Stimulated activated CD4-positive, alpha-beta T cell treated with anti-CD3 and anti-CD28 coated beads, Interleukin-1b, Interleukin-23, amount 100 ng/mL, for 48 hours (primary cell): Measurements from ENCODE around the gene GMCL2.

Experiments used
- DNase-seq: peaks from one replicate; pipeline ENCODE4 v3.0.0-alpha.2; 2020

Gene GMCL2

GRCh38 chr5:178221282-178221681 is 34.1 kb upstream of the GMCL2 start:
- DNase-seq = no peak

DNA sequence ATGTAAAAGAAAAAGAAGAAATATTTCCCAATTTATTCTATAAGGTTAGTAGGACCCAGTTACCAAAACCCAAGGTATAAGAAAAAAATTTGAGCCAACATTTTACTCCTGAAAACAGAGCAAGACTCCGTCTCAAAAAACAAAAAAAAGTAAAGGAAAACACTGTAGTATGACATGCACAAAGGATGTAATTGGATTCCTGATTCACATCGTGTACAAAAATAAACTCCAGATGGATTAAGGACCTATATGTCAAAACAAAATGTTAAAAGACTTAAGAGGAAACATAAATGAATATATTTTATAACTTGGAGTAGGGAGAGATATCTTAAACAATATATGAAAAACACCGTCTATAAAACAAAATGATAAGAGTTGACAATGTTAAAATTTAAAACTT is 31.7 kb upstream of the GMCL2 start:
- DNase-seq = no peak

GRCh38 chr5:178218237-178218776 is 31.1 kb upstream of the GMCL2 start:
- DNase-seq = no peak

GRCh38 chr5:178216779-178217178 is 29.6 kb upstream of the GMCL2 start:
- no peak for DNase-seq

DNA sequence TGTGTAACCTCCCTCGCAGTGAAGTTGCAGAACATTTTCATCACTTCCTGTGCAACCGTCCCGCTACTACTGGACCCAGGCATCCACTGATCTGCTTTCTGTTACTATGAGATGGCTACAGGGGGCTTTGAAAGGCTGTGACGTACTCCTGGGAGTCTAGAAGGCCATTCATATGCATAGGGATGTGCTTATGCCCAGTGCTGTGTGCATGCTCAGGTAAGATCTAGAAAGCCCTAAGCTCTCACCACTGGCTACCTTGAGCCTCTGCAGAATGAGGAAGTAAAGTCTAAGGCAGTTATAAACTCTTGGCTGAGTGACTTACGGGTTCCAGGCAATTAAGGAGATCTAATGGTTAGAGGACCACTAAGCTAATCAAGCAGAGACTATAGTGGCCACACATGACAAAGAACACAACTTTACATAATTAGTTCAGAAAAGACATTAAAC is 28.9 kb upstream of the GMCL2 start:
- no peak for DNase-seq

GRCh38 chr5:178215280-178216002 is 28.3 kb upstream of the GMCL2 start:
- DNase-seq = no peak

- DNase-seq = no peak
These were observed 27.1 kb upstream of the GMCL2 start for GRCh38 chr5:178214160-178214803.

DNA sequence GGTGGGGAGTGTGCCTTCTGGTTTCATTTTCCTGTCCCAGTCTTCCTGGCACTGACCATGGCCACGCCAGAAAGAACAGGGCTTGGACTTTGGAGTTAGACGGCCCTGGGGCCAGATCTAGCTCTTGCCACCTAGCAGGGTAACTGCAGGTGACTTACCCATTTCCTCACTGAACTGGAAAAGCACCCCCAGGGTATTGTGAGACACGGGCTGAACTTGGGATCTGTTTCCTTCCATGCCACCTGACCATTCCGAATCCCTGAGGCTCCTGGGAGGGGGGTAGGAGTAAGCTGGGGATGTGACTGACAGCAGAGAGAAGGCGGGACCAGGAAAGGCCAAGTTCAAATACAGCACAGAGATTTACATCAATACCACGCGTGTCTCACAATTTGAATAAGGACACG is 26.6 kb upstream of the GMCL2 start:
- no peak for DNase-seq

- no peak for DNase-seq
These were observed 25.9 kb upstream of the GMCL2 start for GRCh38 chr5:178213003-178213461.

DNA sequence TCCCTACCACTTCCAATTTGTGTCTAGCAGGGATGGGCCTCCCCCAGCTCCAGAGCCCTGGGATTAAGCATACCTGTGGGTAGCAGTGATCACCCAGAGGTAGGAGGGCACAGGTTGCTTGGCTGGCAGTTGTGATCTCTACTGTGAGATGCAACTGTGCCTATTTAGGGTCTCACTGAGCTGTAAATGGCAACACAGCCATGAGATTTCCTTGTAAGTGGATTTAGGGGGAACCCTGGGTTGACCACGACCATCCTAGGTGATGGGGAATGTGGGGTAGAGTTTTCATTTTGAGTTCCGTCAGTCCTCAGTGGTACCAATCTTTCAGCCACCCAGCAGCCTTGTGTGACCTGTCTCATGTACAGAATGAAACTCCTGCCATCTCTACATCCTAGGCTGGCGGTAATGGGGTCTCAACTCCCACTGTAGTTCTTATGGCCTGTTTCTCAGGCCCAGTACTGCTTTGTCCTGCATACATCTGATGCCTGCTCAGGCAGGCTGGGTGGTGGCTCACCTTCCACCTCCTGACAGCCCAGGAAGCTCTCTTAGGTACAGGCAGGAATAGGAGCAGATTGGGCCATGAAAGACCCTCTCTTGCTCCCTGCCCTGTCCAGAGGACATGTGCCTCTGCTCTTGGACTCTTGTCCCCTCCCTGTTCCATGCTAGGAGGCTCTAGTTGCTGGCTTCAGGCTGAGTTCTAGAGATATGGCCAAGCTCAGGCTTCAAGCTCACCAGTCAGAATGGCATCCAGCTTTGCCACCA is 25.3 kb upstream of the GMCL2 start:
- DNase-seq = no peak

DNA sequence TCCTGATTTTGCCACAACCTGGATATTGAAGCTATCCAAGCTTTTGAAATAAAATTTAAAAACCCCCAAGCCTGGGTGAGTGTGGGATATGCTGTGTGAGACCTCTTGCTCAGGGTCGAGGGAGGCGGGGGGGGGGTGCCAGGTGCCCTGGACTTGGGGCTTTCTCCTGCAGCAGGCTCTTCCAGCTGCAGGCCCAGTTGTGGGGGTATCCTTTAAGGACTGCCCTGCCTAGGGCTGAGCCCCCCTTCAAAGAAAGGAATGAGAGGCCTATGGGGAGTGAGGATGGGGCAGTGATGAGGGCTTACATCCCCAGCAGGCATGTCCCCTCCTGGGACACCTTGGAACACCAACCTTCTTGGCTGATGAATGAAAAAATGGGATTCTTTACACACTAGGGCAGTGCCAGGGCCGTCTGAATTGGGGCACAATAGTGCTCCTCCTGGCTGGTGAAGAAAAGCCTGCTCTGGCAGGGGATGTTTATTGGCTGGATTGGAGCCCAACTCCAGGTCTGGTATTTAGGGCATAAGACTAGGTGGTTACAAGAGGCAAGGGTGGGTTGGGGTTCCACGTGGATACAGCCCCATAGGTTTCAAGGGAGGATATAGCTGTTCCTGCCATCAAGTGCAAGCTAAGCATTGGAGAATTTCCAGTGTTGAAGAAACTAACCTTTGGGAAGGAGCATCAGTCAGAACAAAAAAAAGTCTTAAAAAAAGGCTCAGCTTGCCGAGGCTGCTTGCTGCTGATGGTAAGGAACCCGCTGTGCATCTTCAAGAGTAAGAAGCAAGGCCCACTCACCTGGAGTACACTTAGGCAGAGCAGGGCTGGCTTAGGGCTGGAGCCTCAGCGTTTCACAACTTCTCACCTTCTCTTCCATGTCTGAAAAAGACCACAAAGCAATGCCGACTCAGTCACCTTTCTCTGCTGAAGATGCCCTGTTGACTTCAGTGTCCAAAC is 24.2 kb upstream of the GMCL2 start:
- no peak for DNase-seq

DNA sequence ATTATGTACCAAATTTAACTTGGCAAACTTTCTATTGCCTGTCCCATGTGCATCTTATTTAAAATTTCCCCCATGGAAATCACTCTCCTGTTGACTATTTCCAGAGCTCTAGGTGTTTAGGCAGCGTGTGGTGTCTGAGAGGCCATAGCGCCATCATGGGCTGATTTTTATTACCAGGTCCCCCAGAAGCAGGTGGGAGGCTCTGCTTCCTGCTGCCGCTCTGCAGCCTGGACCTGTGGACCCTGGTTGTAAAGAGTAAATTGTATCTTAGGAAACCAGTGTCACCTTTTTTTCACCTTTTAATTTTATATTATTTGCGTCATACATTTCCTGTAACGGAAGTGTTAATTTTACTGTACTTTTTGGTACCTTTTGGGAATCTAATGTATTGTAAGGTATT is 23.5 kb upstream of the GMCL2 start:
- no peak for DNase-seq

GRCh38 chr5:178210073-178210535 is 22.9 kb upstream of the GMCL2 start:
- no peak for DNase-seq

GRCh38 chr5:178209334-178210072 is 22.3 kb upstream of the GMCL2 start:
- DNase-seq = no peak

- no peak for DNase-seq
These were observed 21.5 kb upstream of the GMCL2 start for GRCh38 chr5:178208540-178209227.

DNA sequence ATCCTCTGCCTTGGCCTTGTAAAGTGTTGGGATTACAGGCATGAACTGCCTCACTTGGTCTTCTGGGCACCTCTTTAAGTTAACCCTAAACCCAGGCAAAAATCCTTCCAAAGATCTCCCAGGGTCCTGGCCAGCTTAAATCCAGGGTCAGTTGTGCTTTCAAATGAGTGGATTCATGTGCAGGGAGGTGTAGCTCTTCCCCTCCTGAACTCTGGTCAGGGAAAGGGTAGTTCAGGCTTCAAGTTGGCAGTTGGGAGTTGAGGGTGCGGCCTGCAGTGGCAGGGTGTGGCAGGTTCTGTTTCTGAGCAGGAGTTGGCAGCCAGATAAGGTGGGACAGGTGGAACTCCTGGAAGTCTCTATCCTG is 20.7 kb upstream of the GMCL2 start:
- DNase-seq = no peak

DNA sequence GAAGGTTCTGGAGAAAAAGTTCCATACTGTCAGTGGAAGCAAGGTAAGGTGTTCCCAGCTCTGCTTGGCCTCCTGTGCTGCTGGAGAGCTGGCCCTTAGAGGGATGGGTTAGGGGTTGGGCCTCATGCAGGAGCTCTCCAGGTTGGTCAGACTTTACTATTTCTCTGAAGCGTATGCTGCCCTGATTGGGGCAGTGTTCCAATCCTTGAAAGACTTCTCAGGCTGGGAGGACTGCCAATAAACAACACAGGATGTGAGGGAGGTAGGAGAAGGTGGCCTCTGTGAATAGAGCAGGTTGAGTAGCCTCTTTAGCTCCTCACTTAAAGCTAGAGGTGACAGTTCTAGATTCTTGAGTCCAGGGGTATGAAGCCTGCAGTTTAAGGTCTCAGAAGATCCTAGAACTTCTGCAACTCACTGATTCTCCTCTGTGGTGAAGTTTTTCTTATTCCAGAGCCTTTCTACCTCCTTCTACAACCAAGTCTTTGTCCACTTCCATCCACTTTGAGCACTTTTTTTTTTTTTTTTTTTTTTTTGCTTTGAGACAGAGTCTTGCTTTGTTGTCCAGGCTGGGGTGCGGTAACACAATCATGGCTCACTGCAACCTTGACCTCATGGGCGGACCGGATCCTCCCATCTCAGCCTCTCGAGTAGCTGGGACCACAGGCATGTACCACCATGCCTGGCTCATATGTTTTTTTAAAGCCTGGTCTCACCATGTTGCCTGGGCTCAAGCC is 20.2 kb upstream of the GMCL2 start:
- no peak for DNase-seq

DNA sequence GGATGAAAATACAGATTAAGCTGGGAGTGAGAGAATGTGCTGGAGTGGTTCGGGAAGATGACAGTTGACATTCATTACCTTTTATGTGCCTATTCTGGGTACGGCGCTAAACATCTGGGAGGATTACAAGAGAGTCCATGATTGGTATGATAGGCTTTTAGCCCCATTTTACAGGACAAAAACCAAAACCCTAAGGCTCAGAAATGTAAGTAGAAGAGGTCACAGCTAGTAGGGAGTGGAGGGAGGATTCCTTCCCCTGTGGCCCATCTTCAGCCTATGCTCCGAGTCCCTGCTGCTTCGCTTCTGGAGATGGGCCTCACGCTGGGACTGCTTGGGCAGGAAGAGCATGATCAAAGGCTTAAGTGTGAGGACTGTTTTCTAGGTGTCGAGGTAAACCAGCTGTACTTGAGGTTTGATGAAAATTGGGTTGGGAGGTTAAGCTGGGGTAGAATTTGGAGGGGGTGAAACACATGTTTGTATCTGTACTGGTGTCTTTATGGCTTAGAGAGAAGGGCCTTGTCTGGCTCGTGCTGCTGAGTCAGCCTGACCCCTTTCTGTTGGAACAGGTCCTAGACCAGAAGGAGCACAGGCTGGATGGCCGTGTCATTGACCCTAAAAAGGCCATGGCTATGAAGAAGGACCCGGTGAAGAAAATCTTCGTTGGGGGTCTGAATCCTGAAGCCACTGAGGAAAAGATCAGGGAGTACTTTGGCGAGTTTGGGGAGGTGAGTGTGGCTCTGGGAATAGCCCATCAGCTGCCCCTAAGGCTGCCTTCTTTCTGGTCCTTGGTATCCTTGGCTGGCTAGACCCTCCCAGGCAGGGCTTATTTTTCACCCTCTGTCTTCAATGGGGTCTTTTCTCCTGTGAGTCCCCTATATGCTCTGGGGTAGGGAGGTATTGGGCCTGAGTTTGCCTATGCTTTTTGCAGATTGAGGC is 19.3 kb upstream of the GMCL2 start:
- DNase-seq = no peak

GRCh38 chr5:178205749-178206047 is 18.5 kb upstream of the GMCL2 start:
- no peak for DNase-seq
